HepG2 (cell line): ENCODE measurements around the gene AGPAT3. TPM values are rescaled to one million over a fixed set of nuclear protein-coding genes. Genes with fewer than 3 reads are reported as not detected.

Source experiments
- ATAC-seq: fragments of 200-7000 bp; cut with Tn5 transposase; 3 replicates; pipeline ENCODE4 v1.9.1; 2020; ENCODE audit warnings: mild to moderate bottlenecking, moderate library complexity
- BruUV-seq: library from RNA; stranded (reverse); fragments of 400-500 nt; replicated peaks from 2 replicates; lab custom pipeline; 2021; lab: Mats Ljungman, UMichigan
- CTCF ChIA-PET: fragments of 300-600 bp; formaldehyde crosslinking; extraction: SDS; loops from one replicate; lab custom pipeline; 2021; ENCODE audit warnings: low total read pairs, inconsistent platforms, low intra/inter-chr PET ratio; lab: Yijun Ruan, JAX
- POLR2A ChIA-PET: fragments of 350-600 bp; sonication (Branson Sonifier 250); formaldehyde crosslinking; loops from one replicate; lab custom pipeline; 2020; ENCODE audit warnings: antibody characterized with exemption, inconsistent platforms; lab: Yijun Ruan, JAX
- DNase-seq: peaks from one replicate; pipeline ENCODE4 v3.0.0-alpha.2; 2015; ENCODE audit warnings: low spot score
- FAIRE-seq: peaks from 3 replicates; lab custom pipeline; 2011; peaks lifted over from hg19 to GRCh38; lab: Jason Lieb, UNC
- H2AFZ ChIP-seq: one replicate; pipeline ENCODE4 v1.6.1; 2011; ENCODE audit warnings: low read length, inconsistent platforms
- H3K27ac ChIP-seq: fragments of 300-600 bp; 3 replicates; pipeline ENCODE4 v1.8.0; 2011; ENCODE audit warnings: mixed run types, mild to moderate bottlenecking, mixed read lengths, low read length, inconsistent platforms; ENCODE audit not compliant: insufficient read depth; ENCODE audit errors: extremely low read length
- H3K27me3 ChIP-seq, 2 experiments: fragments of 200-600 bp in 1 of 2; 2 replicates in 1 of 2; 3 replicates in 1 of 2; pipeline versions ENCODE4 v1.6.0 to v1.8.0; 2011; ENCODE audit warnings: low read length in 2 of 2, mild to moderate bottlenecking in 2 of 2, moderate library complexity in 2 of 2, inconsistent platforms in 1 of 2; ENCODE audit not compliant: insufficient read depth in 2 of 2, control insufficient read depth in 1 of 2
- H3K36me3 ChIP-seq, 2 experiments: fragments of 200-600 bp in 1 of 2; replicated peaks in 1 of 2; 2 replicates in 1 of 2; 3 replicates in 1 of 2; pipeline versions ENCODE4 v1.5.1 to v1.8.0; 2011; ENCODE audit warnings: low read length in 2 of 2, inconsistent platforms in 1 of 2; ENCODE audit not compliant: insufficient read depth in 2 of 2, control insufficient read depth in 1 of 2
- H3K4me1 ChIP-seq: 2 replicates; pipeline ENCODE4 v1.5.1; 2012; ENCODE audit warnings: low read length, inconsistent platforms; ENCODE audit not compliant: insufficient read depth
- H3K4me2 ChIP-seq: 2 replicates; pipeline ENCODE4 v1.6.0; 2011; ENCODE audit warnings: low read depth, low read length, inconsistent platforms
- H3K4me3 ChIP-seq, 3 experiments: fragments of 200-600 bp in 1 of 3; sonication (generic), shearing (Covaris generic) in 1 of 3; replicated peaks in 1 of 3; 2 replicates each; pipeline ENCODE4 v1.5.1; 2011 to 2016; ENCODE audit warnings: low read length in 3 of 3, inconsistent platforms in 2 of 3, low read depth in 2 of 3, mild to moderate bottlenecking in 2 of 3, control low read depth in 1 of 3, mixed read lengths in 1 of 3; ENCODE audit not compliant: insufficient read depth in 1 of 3
- H3K79me2 ChIP-seq: one replicate; pipeline ENCODE4 v1.6.1; 2011; ENCODE audit warnings: low read length, inconsistent platforms; ENCODE audit not compliant: insufficient read depth
- H3K9ac ChIP-seq: 2 replicates; pipeline ENCODE4 v1.6.0; 2011; ENCODE audit warnings: mild to moderate bottlenecking, low read depth, low read length, inconsistent platforms; ENCODE audit not compliant: insufficient read depth
- H3K9me3 ChIP-seq: 2 replicates; pipeline ENCODE4 v1.5.1; 2012; ENCODE audit warnings: mild to moderate bottlenecking, low read length
- H4K20me1 ChIP-seq: 2 replicates; pipeline ENCODE4 v1.6.0; 2011; ENCODE audit warnings: inconsistent platforms, mild to moderate bottlenecking, low read length, moderate library complexity; ENCODE audit not compliant: insufficient read depth
- AKAP8 ChIP-seq: sonication (generic); formaldehyde crosslinking; IDR thresholded peaks from 2 replicates; pipeline ENCODE4 v1.5.1; 2020; ENCODE audit warnings: mild to moderate bottlenecking, missing genetic modification reagents
- CBX2 ChIP-seq, 2 experiments: fragments of 200-600 bp in 1 of 2; sonication (generic); formaldehyde crosslinking in 1 of 2; IDR thresholded peaks; 2 replicates each; pipeline versions ENCODE4 v1.7.0 to v1.8.1; 2018 to 2022; ENCODE audit warnings: low read depth in 2 of 2, low read length in 1 of 2, mild to moderate bottlenecking in 1 of 2, missing genetic modification reagents in 1 of 2
- ETS1 ChIP-seq: sonication (generic); formaldehyde crosslinking; IDR thresholded peaks from 2 replicates; pipeline ENCODE4 v1.4.0; 2020; ENCODE audit warnings: missing genetic modification reagents
- FOXO4 ChIP-seq: sonication (generic); formaldehyde crosslinking; conservative IDR thresholded peaks from 2 replicates; pipeline ENCODE4 v1.8.1; 2023; ENCODE audit warnings: missing genetic modification reagents
- HDAC2 ChIP-seq: sonication (generic); formaldehyde crosslinking; IDR thresholded peaks from 2 replicates; pipeline ENCODE4 v1.4.0; 2020; ENCODE audit warnings: missing genetic modification reagents
- SAP130 ChIP-seq: IDR thresholded peaks from 2 replicates; pipeline ENCODE4 v1.6.1; 2016; ENCODE audit warnings: low read depth
- SNAPC2 ChIP-seq: sonication (generic); formaldehyde crosslinking; IDR thresholded peaks from 2 replicates; pipeline ENCODE4 v1.8.1; 2022; ENCODE audit warnings: mild to moderate bottlenecking, missing genetic modification reagents
- ZNF30 ChIP-seq: sonication (generic); formaldehyde crosslinking; IDR thresholded peaks from 2 replicates; pipeline ENCODE4 v1.5.0; 2020; ENCODE audit warnings: mild to moderate bottlenecking, missing genetic modification reagents
- ZNF329 ChIP-seq: sonication (generic); formaldehyde crosslinking; IDR thresholded peaks from 2 replicates; pipeline ENCODE4 v1.9.0; 2021; ENCODE audit warnings: low read depth, mild to moderate bottlenecking, missing genetic modification reagents
- ZNF564 ChIP-seq: sonication (generic); formaldehyde crosslinking; IDR thresholded peaks from 2 replicates; pipeline ENCODE4 v1.8.1; 2023; ENCODE audit warnings: mild to moderate bottlenecking, missing genetic modification reagents
- WGBS: methylation state at CpG from one replicate; pipeline ENCODE4 v1.1.6; 2017; ENCODE audit warnings: low lambda C conversion rate; 5-methylcytosine and 5-hydroxymethylcytosine counted together
- in situ Hi-C: cut with HindIII; loops from 2 replicates; pipeline ENCODE4 v1.10.0; 2017; ENCODE audit warnings: low pct_unique_long_range_greater_than_20kb; ENCODE audit not compliant: extremely low pct_ligation_motif_present
- intact Hi-C: fragments of 100-400 bp; cut with micrococcal nuclease; formaldehyde crosslinking; loops from one replicate; pipeline ENCODE4 v1.10.0; 2022; ENCODE audit not compliant: unreplicated experiment
- polyA plus RNA-seq, 8 experiments: library from polyadenylated mRNA; depleted of rRNA in 3 of 8; stranded (reverse) in 7 of 8; unstranded in 1 of 8; fragments of >200 nt; fragmentation: Illumina TruSeq in 4 of 8; extraction: Trizol in 4 of 8; gene quantifications; 2 replicates each; pipeline versions ENCODE4 v1.2.1 to v1.2.3, GENCODE V29; 2011 to 2016; ENCODE audit warnings: low read depth in 4 of 8, missing spikeins in 1 of 8, mixed read lengths in 1 of 8; ENCODE audit not compliant: insufficient read depth in 1 of 8
- total RNA-seq, 5 experiments: library from RNA; depleted of rRNA; stranded (reverse); fragments of >200 nt; fragmentation: Illumina TruSeq; extraction: Trizol; gene quantifications; 2 replicates each; pipeline ENCODE4 v1.2.3, GENCODE V29; 2016; ENCODE audit warnings: low read depth in 1 of 5
- TF ChIP-seq, protein P1 (sequence below): sonication (generic); formaldehyde crosslinking; IDR thresholded peaks from 2 replicates; pipeline ENCODE4 v1.4.0; 2020; ENCODE audit warnings: missing genetic modification reagents
- TF ChIP-seq, protein P2 (sequence below): sonication (generic); formaldehyde crosslinking; IDR thresholded peaks from 2 replicates; pipeline ENCODE4 v1.5.0; 2020; ENCODE audit warnings: missing genetic modification reagents, mild to moderate bottlenecking, borderline replicate concordance
- TF ChIP-seq, protein P3 (sequence below): IDR thresholded peaks from 2 replicates; pipeline ENCODE4 v1.6.1; 2016; ENCODE audit warnings: mild to moderate bottlenecking, missing biosample characterization, missing genetic modification reagents

AGPAT3 gene
- total and polyA plus RNA-seq, 2 of the 13 experiments (the other 11 are each of a cell fraction or from before 2014, with no cell fraction given): 32.2 to 54.4 TPM

- TF ChIP-seq, protein P1, sequence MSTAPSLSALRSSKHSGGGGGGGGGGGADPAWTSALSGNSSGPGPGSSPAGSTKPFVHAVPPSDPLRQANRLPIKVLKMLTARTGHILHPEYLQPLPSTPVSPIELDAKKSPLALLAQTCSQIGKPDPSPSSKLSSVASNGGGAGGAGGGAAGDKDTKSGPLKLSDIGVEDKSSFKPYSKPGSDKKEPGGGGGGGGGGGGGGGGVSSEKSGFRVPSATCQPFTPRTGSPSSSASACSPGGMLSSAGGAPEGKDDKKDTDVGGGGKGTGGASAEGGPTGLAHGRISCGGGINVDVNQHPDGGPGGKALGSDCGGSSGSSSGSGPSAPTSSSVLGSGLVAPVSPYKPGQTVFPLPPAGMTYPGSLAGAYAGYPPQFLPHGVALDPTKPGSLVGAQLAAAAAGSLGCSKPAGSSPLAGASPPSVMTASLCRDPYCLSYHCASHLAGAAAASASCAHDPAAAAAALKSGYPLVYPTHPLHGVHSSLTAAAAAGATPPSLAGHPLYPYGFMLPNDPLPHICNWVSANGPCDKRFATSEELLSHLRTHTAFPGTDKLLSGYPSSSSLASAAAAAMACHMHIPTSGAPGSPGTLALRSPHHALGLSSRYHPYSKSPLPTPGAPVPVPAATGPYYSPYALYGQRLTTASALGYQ (CRISPR knock-in tag): no peak
- TF ChIP-seq ZNF329 (CRISPR knock-in tag): no peak
- TF ChIP-seq ZNF30: no peak
- TF ChIP-seq AKAP8: no peak
- no peak for TF ChIP-seq SNAPC2 (CRISPR knock-in tag)
- TF ChIP-seq, protein P2, sequence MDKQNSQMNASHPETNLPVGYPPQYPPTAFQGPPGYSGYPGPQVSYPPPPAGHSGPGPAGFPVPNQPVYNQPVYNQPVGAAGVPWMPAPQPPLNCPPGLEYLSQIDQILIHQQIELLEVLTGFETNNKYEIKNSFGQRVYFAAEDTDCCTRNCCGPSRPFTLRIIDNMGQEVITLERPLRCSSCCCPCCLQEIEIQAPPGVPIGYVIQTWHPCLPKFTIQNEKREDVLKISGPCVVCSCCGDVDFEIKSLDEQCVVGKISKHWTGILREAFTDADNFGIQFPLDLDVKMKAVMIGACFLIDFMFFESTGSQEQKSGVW (CRISPR knock-in tag): no peak
These were observed 16.3 kb downstream of the AGPAT3 start (continued) for GRCh38 chr21:43881283-43881682.

DNA sequence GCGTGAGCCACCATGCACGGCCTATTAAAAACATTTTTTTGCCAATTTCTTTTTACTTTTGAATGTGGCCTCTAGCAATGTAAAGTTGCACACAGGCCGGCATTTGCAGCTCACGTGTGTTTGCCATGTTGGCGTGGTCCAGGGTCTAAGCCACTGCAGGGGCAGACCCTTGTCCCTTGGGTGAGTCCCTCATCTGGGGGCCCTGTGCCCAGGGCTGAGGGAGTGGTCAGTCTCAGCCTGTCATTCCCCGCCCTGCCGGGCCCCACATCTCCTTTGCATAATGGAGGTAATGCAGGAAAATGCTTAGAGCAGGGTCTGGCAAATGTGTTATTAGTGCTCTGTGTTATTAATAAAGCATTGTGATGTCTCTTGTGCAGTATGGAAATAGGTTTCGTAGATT is 16.9 kb downstream of the AGPAT3 start:
- no peak overlapping the region for H3K27ac ChIP-seq
- DNase-seq (no peak), FAIRE-seq (no peak), ATAC-seq (no peak)
- peaks cover 26% of the 10 kb centered on the region; the same call in 1 of the 2 replicates for H4K20me1 ChIP-seq
- intact Hi-C loops: no loop called here
- H3K4me3 ChIP-seq: no peak overlapping the region
- H3K4me2 ChIP-seq: no peak overlapping the region
- in situ Hi-C loops: no loop called here
- 100% methylated on average over 6 of the region's 8 CpGs for WGBS
- BruUV-seq: no TSS peak
- TF ChIP-seq ZNF564 (CRISPR knock-in tag) (no peak), FOXO4 (no peak), SAP130 (CRISPR knock-in tag) (no peak), CBX2 (IDR thresholded peaks at IDR 0.05; ENCODE audit: low read depth, low read length) (no peak), CBX2 (CRISPR knock-in tag; IDR thresholded peaks at IDR 0.05; ENCODE audit: low read depth) (no peak), ETS1 (no peak), HDAC2 (CRISPR knock-in tag) (no peak)
- TF ChIP-seq, protein P3, sequence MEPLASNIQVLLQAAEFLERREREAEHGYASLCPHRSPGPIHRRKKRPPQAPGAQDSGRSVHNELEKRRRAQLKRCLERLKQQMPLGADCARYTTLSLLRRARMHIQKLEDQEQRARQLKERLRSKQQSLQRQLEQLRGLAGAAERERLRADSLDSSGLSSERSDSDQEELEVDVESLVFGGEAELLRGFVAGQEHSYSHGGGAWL (CRISPR knock-in tag): no peak
- ChIA-PET POLR2A (no interaction called here), CTCF (no interaction called here)
- H3K9ac ChIP-seq: no peak overlapping the region
- peaks cover 42% of the 10 kb centered on the region for H3K4me1 ChIP-seq
- no peaks in the 10 kb centered on the region for H3K27me3 ChIP-seq
- H2AFZ ChIP-seq: no peak overlapping the region
- peaks cover 60% of the 10 kb centered on the region for H3K79me2 ChIP-seq
- H3K9me3 ChIP-seq: no peaks in the 10 kb centered on the region
- H3K36me3 ChIP-seq: peaks cover 4 to 31% of the 10 kb centered on the region in 2 experiments; a peak in 4 of 5 replicates
